ENCODE data around the gene SMIM21.

Gene SMIM21

DNA sequence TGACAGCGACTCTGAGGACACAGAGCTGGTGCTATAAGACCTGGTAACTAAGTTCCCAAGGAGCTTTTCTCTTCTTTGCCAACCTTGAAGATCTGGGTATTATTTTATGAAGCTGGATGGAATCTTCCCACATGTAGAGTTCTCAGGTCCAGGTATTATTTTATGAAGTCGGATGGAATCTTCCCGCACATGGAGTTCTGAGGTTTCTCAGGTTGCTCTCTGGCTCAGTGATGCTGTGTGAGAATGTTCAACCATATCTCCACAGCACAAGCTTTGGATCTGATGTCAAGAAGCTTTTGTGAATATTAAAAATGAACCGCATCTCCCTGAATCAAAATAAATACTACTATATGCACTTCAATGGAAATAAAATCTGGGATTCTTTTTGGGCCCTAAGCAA, at the start of gene SMIM21:
Gene SMIM21, minus strand, starts transcription at position 101 of the 400 bp plus-strand sequence. CDS start 140 bp downstream, outside the sequence.
- Histone ChIP-seq H3K9ac (ENCODE audit: low read length) (no peak within 1 kb of the TSS), H3K4me1 (ENCODE audit: control insufficient read depth, insufficient read depth, low read length) (no peaks in the 10 kb centered on the region), H3K27ac (ENCODE audit: low read depth, low read length) (no peak within 1 kb of the TSS), H3K27me3 (ENCODE audit: control insufficient read depth, insufficient read depth, low read length) (no peaks in the 10 kb centered on the region), H3K36me3 (ENCODE audit: control insufficient read depth, insufficient read depth, low read length) (no peaks in the 10 kb centered on the region), H3K4me3 (ENCODE audit: low read length) (no peak within 1 kb of the TSS)

GRCh38 chr18:75475228-75475627, 47.7 kb upstream of the SMIM21 start:
- Histone ChIP-seq H3K9ac (ENCODE audit: low read length) (no peak overlapping the region), H3K4me1 (ENCODE audit: control insufficient read depth, insufficient read depth, low read length) (no peaks in the 10 kb centered on the region), H3K27me3 (ENCODE audit: control insufficient read depth, insufficient read depth, low read length) (no peaks in the 10 kb centered on the region), H3K4me3 (ENCODE audit: low read length) (no peak overlapping the region), H3K36me3 (ENCODE audit: control insufficient read depth, insufficient read depth, low read length) (no peaks in the 10 kb centered on the region), H3K27ac (ENCODE audit: low read depth, low read length) (no peak overlapping the region)

DNA sequence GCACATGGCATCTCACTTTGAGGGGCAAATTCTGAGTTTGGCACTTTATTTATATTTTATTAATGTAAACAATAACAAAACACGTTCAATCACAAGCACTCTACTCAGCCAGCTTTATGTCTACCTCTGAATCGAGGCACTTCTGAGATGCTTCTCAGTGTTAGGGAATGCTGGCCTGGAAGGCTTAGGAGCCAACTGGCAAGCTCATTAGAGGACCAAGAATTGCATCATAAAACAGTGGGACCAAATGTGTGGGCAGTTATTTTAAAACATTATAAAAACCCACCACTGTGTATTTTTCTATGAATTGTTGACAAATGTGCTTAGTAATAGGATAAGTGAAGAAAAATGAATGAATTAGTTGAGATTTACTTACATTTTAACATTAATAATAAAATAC, 46.8 kb upstream of the SMIM21 start:
- no peak overlapping the region for H3K27ac ChIP-seq (ENCODE audit: low read depth, low read length)
- H3K9ac ChIP-seq (ENCODE audit: low read length), result no peak overlapping the region
- no peak overlapping the region for H3K4me3 ChIP-seq (ENCODE audit: low read length)
- no peaks in the 10 kb centered on the region for H3K27me3 ChIP-seq (ENCODE audit: control insufficient read depth, insufficient read depth, low read length)
- no peaks in the 10 kb centered on the region for H3K36me3 ChIP-seq (ENCODE audit: control insufficient read depth, insufficient read depth, low read length)
- H3K4me1 ChIP-seq (ENCODE audit: control insufficient read depth, insufficient read depth, low read length), result no peaks in the 10 kb centered on the region

- no peaks in the 10 kb centered on the region for H3K27me3 ChIP-seq (ENCODE audit: control insufficient read depth, insufficient read depth, low read length)
- no peaks in the 10 kb centered on the region for H3K4me1 ChIP-seq (ENCODE audit: control insufficient read depth, insufficient read depth, low read length)
- H3K4me3 ChIP-seq (ENCODE audit: low read length), result no peak overlapping the region
- no peak overlapping the region for H3K27ac ChIP-seq (ENCODE audit: low read depth, low read length)
- H3K9ac ChIP-seq (ENCODE audit: low read length), result no peak overlapping the region
- no peaks in the 10 kb centered on the region for H3K36me3 ChIP-seq (ENCODE audit: control insufficient read depth, insufficient read depth, low read length)
Observed at GRCh38 chr18:75473316-75473715, 45.8 kb upstream of the SMIM21 start.

GRCh38 chr18:75472906-75473305, 45.4 kb upstream of the SMIM21 start:
- Histone ChIP-seq H3K4me1 (ENCODE audit: control insufficient read depth, insufficient read depth, low read length) (no peaks in the 10 kb centered on the region), H3K9ac (ENCODE audit: low read length) (no peak overlapping the region), H3K27me3 (ENCODE audit: control insufficient read depth, insufficient read depth, low read length) (no peaks in the 10 kb centered on the region), H3K27ac (ENCODE audit: low read depth, low read length) (no peak overlapping the region), H3K4me3 (ENCODE audit: low read length) (no peak overlapping the region), H3K36me3 (ENCODE audit: control insufficient read depth, insufficient read depth, low read length) (no peaks in the 10 kb centered on the region)

DNA sequence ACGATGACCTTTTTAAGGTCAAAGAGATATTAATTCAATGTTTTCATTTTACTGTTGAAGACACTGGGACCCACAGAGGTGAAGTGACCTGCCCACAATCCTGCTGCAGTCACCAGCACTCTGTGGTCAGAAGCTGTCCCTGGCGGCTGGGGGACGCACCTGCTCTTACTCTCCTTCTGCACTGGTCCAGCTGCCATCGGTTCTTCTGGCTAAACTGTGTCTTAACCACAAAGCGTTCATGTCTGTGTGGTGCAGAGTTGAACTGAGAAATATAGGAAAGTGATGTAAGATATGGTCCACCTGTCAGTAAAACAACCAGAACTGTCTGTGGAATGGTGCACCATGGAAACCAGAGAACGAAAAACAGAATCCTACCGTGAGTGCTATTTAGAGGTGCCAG, 44.9 kb upstream of the SMIM21 start:
- Histone ChIP-seq H3K27me3 (ENCODE audit: control insufficient read depth, insufficient read depth, low read length) (no peaks in the 10 kb centered on the region), H3K36me3 (ENCODE audit: control insufficient read depth, insufficient read depth, low read length) (no peaks in the 10 kb centered on the region), H3K4me3 (ENCODE audit: low read length) (no peak overlapping the region), H3K27ac (ENCODE audit: low read depth, low read length) (no peak overlapping the region), H3K9ac (ENCODE audit: low read length) (no peak overlapping the region), H3K4me1 (ENCODE audit: control insufficient read depth, insufficient read depth, low read length) (no peaks in the 10 kb centered on the region)

DNA sequence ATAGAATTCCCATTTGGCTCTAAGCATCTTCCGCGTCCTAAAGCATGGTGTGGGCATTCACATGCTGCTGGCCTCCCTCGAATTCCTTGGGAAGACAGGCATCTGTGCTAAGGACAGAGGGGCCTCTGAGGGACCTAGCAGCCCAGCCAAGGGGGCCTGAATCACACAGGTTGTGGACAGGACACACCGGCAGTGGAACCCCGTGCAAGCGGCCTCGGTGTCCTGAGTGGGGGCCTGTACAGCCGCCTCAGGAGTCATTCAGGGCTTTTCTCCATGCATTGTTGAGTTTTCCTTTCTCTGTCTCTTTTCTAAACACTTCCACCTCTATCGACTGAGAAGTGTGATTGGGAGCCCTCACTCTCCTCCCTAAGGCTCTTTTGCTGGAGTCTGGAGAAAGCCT, 44.3 kb upstream of the SMIM21 start:
- H3K4me3 ChIP-seq (ENCODE audit: low read length), result no peak overlapping the region
- H3K27ac ChIP-seq (ENCODE audit: low read depth, low read length), result no peak overlapping the region
- H3K27me3 ChIP-seq (ENCODE audit: control insufficient read depth, insufficient read depth, low read length), result no peaks in the 10 kb centered on the region
- no peaks in the 10 kb centered on the region for H3K36me3 ChIP-seq (ENCODE audit: control insufficient read depth, insufficient read depth, low read length)
- no peak overlapping the region for H3K9ac ChIP-seq (ENCODE audit: low read length)
- H3K4me1 ChIP-seq (ENCODE audit: control insufficient read depth, insufficient read depth, low read length), result no peaks in the 10 kb centered on the region

DNA sequence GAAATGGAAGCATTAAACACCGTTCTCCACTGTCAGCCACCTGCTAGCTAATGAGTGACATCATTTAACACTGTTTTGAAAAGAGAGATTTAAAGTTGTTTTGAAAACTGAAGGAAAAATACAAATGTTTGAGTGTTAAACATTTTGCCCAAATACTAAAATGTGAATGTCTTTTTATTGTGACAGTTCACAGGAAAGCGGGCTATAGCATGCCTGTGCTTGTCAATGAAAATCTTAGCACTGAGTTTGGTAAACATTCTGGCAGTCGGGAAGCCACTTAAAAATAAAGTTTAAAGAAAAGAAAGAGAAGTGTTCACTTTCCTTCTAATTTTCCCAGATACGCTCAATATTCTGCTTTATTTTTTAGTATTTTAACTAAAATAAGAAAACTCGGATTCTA, 40.3 kb upstream of the SMIM21 start:
- H3K9ac ChIP-seq (ENCODE audit: low read length), result no peak overlapping the region
- no peak overlapping the region for H3K27ac ChIP-seq (ENCODE audit: low read depth, low read length)
- H3K27me3 ChIP-seq (ENCODE audit: control insufficient read depth, insufficient read depth, low read length), result no peaks in the 10 kb centered on the region
- H3K4me1 ChIP-seq (ENCODE audit: control insufficient read depth, insufficient read depth, low read length), result no peaks in the 10 kb centered on the region
- no peak overlapping the region for H3K4me3 ChIP-seq (ENCODE audit: low read length)
- H3K36me3 ChIP-seq (ENCODE audit: control insufficient read depth, insufficient read depth, low read length), result no peaks in the 10 kb centered on the region

GRCh38 chr18:75467281-75467795, 39.8 kb upstream of the SMIM21 start:
- no peaks in the 10 kb centered on the region for H3K4me1 ChIP-seq (ENCODE audit: control insufficient read depth, insufficient read depth, low read length)
- H3K9ac ChIP-seq (ENCODE audit: low read length), result no peak overlapping the region
- H3K27ac ChIP-seq (ENCODE audit: low read depth, low read length), result no peak overlapping the region
- no peaks in the 10 kb centered on the region for H3K36me3 ChIP-seq (ENCODE audit: control insufficient read depth, insufficient read depth, low read length)
- H3K27me3 ChIP-seq (ENCODE audit: control insufficient read depth, insufficient read depth, low read length), result no peaks in the 10 kb centered on the region
- no peak overlapping the region for H3K4me3 ChIP-seq (ENCODE audit: low read length)

- Histone ChIP-seq H3K9ac (ENCODE audit: low read length) (no peak overlapping the region), H3K27ac (ENCODE audit: low read depth, low read length) (no peak overlapping the region), H3K4me1 (ENCODE audit: control insufficient read depth, insufficient read depth, low read length) (no peaks in the 10 kb centered on the region), H3K27me3 (ENCODE audit: control insufficient read depth, insufficient read depth, low read length) (no peaks in the 10 kb centered on the region), H3K4me3 (ENCODE audit: low read length) (no peak overlapping the region), H3K36me3 (ENCODE audit: control insufficient read depth, insufficient read depth, low read length) (no peaks in the 10 kb centered on the region)
Observed at GRCh38 chr18:75464356-75464755, 36.9 kb upstream of the SMIM21 start.

DNA sequence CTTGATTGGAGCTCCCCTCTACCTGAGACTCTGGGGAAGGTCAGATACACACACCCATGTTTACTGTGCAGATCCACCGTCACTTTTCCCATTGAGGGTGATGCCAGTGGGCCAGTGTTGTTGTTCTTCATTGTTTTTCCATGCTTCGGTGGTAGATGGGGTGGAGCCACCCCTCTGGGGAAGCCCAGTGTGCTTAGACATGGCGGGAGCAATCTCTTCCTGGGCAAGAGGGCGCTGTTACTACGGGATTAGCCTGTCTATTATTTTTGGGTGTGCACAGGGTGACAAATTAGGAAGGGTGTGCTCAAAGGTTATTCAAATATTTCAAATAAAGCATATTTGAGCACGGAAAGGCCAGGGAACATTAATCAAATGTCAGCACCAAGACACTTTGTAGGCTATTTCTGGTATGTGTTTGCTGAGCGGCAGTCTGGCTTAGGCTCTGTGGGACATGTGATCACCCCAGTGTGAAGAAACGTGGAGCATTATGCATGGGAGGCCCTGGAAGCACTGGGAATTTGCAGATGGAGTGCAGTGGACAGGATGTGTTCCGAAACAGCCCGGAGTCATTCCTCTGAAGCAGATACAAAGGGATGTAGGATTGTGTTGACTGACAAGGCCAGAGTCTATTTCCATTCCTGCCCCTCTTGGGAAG, 34.8 kb upstream of the SMIM21 start:
- Histone ChIP-seq H3K36me3 (ENCODE audit: control insufficient read depth, insufficient read depth, low read length) (no peaks in the 10 kb centered on the region), H3K27ac (ENCODE audit: low read depth, low read length) (no peak overlapping the region), H3K4me1 (ENCODE audit: control insufficient read depth, insufficient read depth, low read length) (no peaks in the 10 kb centered on the region), H3K27me3 (ENCODE audit: control insufficient read depth, insufficient read depth, low read length) (no peaks in the 10 kb centered on the region), H3K9ac (ENCODE audit: low read length) (no peak overlapping the region), H3K4me3 (ENCODE audit: low read length) (no peak overlapping the region)

DNA sequence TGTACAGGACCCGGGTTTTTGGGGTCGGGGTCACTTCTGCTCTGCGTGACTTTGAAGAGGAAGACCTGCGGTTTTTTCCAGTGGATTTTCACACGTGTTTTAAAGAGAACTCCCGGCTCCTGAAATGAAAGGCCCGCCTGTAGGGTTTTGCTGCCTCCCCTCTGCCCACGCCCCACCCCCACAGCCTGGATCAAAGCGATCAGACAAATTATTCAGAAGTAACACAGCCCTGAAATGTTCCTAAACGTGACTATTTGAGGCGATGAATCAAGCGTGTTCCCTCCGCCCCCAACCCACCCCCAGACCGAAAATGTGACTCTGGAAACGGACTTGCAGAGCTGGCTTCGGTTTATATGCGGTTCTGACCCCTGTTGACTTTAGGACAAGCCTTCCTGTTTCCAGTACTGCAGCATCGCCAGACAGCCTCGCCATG, 28.7 kb upstream of the SMIM21 start:
- Histone ChIP-seq H3K9ac (ENCODE audit: low read length) (no peak overlapping the region), H3K36me3 (ENCODE audit: control insufficient read depth, insufficient read depth, low read length) (no peaks in the 10 kb centered on the region), H3K4me1 (ENCODE audit: control insufficient read depth, insufficient read depth, low read length) (peaks cover 2% of the 10 kb centered on the region), H3K27me3 (ENCODE audit: control insufficient read depth, insufficient read depth, low read length) (peaks cover 7% of the 10 kb centered on the region), H3K4me3 (ENCODE audit: low read length) (peak overlapping the region; percentile 61), H3K27ac (ENCODE audit: low read depth, low read length) (peak overlapping the region; percentile 55)

Measured in rectal smooth muscle tissue (tissue), 1 donor.